WTC11 (cell line): ENCODE results near the gene AFG3L2. TPM values are rescaled to one million over a fixed set of nuclear protein-coding genes. Genes with fewer than 3 reads are reported as not detected.

Experiments used
- ATAC-seq: fragments of 200-7000 bp; cut with Tn5 transposase; 2 replicates; pipeline ENCODE4 v1.10.0; 2021; ENCODE audit warnings: mild to moderate bottlenecking, moderate library complexity
- CTCF ChIA-PET: fragments of 300-600 bp; sonication (Branson Sonifier 250); formaldehyde crosslinking; loops from one replicate; lab custom pipeline; 2021; ENCODE audit warnings: antibody characterized with exemption; lab: Charles Lee
- POLR2A ChIA-PET: fragments of 350-600 bp; sonication (Branson Sonifier 250); formaldehyde crosslinking; loops from one replicate; lab custom pipeline; 2021; ENCODE audit warnings: antibody characterized with exemption; lab: Charles Lee
- DNase-seq: peaks from one replicate; pipeline ENCODE4 v3.0.0; 2021; ENCODE audit warnings: low spot score
- H3K27ac Mint-ChIP-seq: 2 replicates; pipeline ENCODE4 v1.8.0; 2021; ENCODE audit warnings: mixed read lengths
- H3K27me3 Mint-ChIP-seq: 2 replicates; pipeline ENCODE4 v1.8.0; 2021; ENCODE audit warnings: low read depth, mild to moderate bottlenecking, moderate library complexity, mixed read lengths
- H3K36me3 Mint-ChIP-seq: 2 replicates; pipeline ENCODE4 v1.8.0; 2021; ENCODE audit warnings: mixed read lengths
- H3K4me1 Mint-ChIP-seq: 2 replicates; pipeline ENCODE4 v1.8.0; 2022; ENCODE audit warnings: mixed read lengths
- H3K4me3 Mint-ChIP-seq: 2 replicates; pipeline ENCODE4 v1.8.0; 2021; ENCODE audit warnings: mild to moderate bottlenecking, moderate library complexity, mixed read lengths
- H3K9me3 Mint-ChIP-seq: 2 replicates; pipeline ENCODE4 v1.8.0; 2021; ENCODE audit warnings: mixed read lengths
- AR ChIP-seq: fragments of 250-450 bp; sonication (Bioruptor Pico); IDR thresholded peaks from 2 replicates; pipeline ENCODE4 v1.9.0; 2021; ENCODE audit warnings: mild to moderate bottlenecking
- ARID4B ChIP-seq: sonication (generic); formaldehyde crosslinking; IDR thresholded peaks from 2 replicates; pipeline ENCODE4 v1.8.0; 2023; ENCODE audit warnings: missing genetic modification reagents, mild to moderate bottlenecking, borderline replicate concordance
- ATF1 ChIP-seq: sonication (generic); formaldehyde crosslinking; IDR thresholded peaks from 2 replicates; pipeline ENCODE4 v1.8.1; 2023; ENCODE audit warnings: mild to moderate bottlenecking, moderate library complexity, missing genetic modification reagents
- ATF2 ChIP-seq: sonication (generic); formaldehyde crosslinking; IDR thresholded peaks from 2 replicates; pipeline ENCODE4 v1.8.1; 2022; ENCODE audit warnings: low read depth, missing genetic modification reagents, borderline replicate concordance
- E2F1 ChIP-seq: sonication (generic); formaldehyde crosslinking; IDR thresholded peaks from 2 replicates; pipeline ENCODE4 v1.8.0; 2022; ENCODE audit warnings: mild to moderate bottlenecking, missing genetic modification reagents
- JAZF1 ChIP-seq: fragments of 250-450 bp; sonication (Bioruptor Pico); IDR thresholded peaks from 2 replicates; pipeline ENCODE4 v1.9.0; 2021; ENCODE audit warnings: moderate library complexity, mild to moderate bottlenecking, inconsistent platforms
- NFE2L1 ChIP-seq: sonication (generic); formaldehyde crosslinking; IDR thresholded peaks from 2 replicates; pipeline ENCODE4 v1.8.1; 2023; ENCODE audit warnings: missing genetic modification reagents
- NR1H2 ChIP-seq: sonication (generic); formaldehyde crosslinking; IDR thresholded peaks from 2 replicates; pipeline ENCODE4 v1.9.0; 2021; ENCODE audit warnings: mild to moderate bottlenecking, moderate library complexity, missing genetic modification reagents
- PREB ChIP-seq: sonication (generic); formaldehyde crosslinking; IDR thresholded peaks from 2 replicates; pipeline ENCODE4 v1.8.1; 2022; ENCODE audit warnings: mild to moderate bottlenecking, missing genetic modification reagents, moderate library complexity, borderline replicate concordance
- ZNF532 ChIP-seq: fragments of 250-450 bp; sonication (Bioruptor Pico); IDR thresholded peaks from 2 replicates; pipeline ENCODE4 v1.9.0; 2021; ENCODE audit warnings: mild to moderate bottlenecking, borderline replicate concordance
- total RNA-seq: library from RNA; stranded (reverse); gene quantifications from 3 replicates; pipeline ENCODE4 v1.2.3, GENCODE V29; 2021

AFG3L2 gene
- total RNA-seq, 1 experiment from 2014 or later: 109 TPM

- TF ChIP-seq JAZF1 (CRISPR knock-in tag): no peak
- TF ChIP-seq E2F1 (CRISPR knock-in tag): no peak
- no peak for TF ChIP-seq NFE2L1 (CRISPR knock-in tag)
- TF ChIP-seq ATF1 (CRISPR knock-in tag): no peak
- no peak for TF ChIP-seq NR1H2 (CRISPR knock-in tag)
- no peak for TF ChIP-seq ATF2 (CRISPR knock-in tag)
- TF ChIP-seq ZNF532 (CRISPR knock-in tag): no peak
- TF ChIP-seq PREB (CRISPR knock-in tag): no peak
- TF ChIP-seq ARID4B (CRISPR knock-in tag): no peak
- TF ChIP-seq AR (CRISPR knock-in tag): no peak
- peaks cover 31% of the 10 kb centered on the region for H3K36me3 Mint-ChIP-seq
- no peak overlapping the region for H3K4me3 Mint-ChIP-seq
- no peaks in the 10 kb centered on the region for H3K27me3 Mint-ChIP-seq
- peak overlapping the region; percentile 57; the same call in 1 of the 2 replicates for H3K27ac Mint-ChIP-seq
- CTCF ChIA-PET: no interaction called here
- peaks cover 34% of the 10 kb centered on the region for H3K4me1 Mint-ChIP-seq
- ATAC-seq: no peak
- no peak for DNase-seq
- H3K9me3 Mint-ChIP-seq: no peaks in the 10 kb centered on the region
- POLR2A ChIA-PET: no interaction called here
These were observed 5.4 kb downstream of the AFG3L2 start for GRCh38 chr18:12371590-12371989.
